Measurements from ENCODE around the gene UTY. TPM values are rescaled to one million over a fixed set of nuclear protein-coding genes. Genes with fewer than 3 reads are reported as not detected.

The UTY gene
- total and polyA plus RNA-seq, 2 experiments from 2014 or later = 15.7 to 36.3 TPM

- no peaks in the 10 kb centered on the region for H3K9me3 Mint-ChIP-seq
- peaks cover 3% of the 10 kb centered on the region for H3K27me3 Mint-ChIP-seq (ENCODE audit: insufficient read depth, low read depth, poor library complexity)
- Histone ChIP-seq H3K4me3 (no peak overlapping the region), H3K79me2 (replicated peaks; ENCODE audit: insufficient read depth) (peaks cover 64% of the 10 kb centered on the region), H3K9me2 (ENCODE audit: insufficient read depth) (no peaks in the 10 kb centered on the region), H4K20me1 (replicated peaks; ENCODE audit: insufficient read depth) (no peaks in the 10 kb centered on the region), H3F3A (replicated peaks; ENCODE audit: low read depth) (no peaks in the 10 kb centered on the region), H3K4me2 (no peak overlapping the region), H3K27me3 (ENCODE audit: insufficient read depth) (no peaks in the 10 kb centered on the region), H2AFZ (no peak overlapping the region), H3K27ac (ENCODE audit: low read depth) (no peak overlapping the region), H3K4me1 (ENCODE audit: insufficient read depth) (peaks cover 4% of the 10 kb centered on the region; the same call in 1 of the 2 replicates), H3K36me3 (ENCODE audit: insufficient read depth) (no peaks in the 10 kb centered on the region)
- ATAC-seq (no peak), DNase-seq (ENCODE audit: low spot score) (no peak)
- TF ChIP-seq ETS1 (IDR thresholded peaks at IDR 0.05) = no peak
- no peak for TF ChIP-seq NANOG (IDR thresholded peaks at IDR 0.05; ENCODE audit: borderline replicate concordance)
- TF ChIP-seq EZH2phosphoT487 (IDR thresholded peaks at IDR 0.05; ENCODE audit: unreplicated experiment) = no peak
- no peak for TF ChIP-seq REST (IDR thresholded peaks at IDR 0.05; ENCODE audit: unreplicated experiment)
- no peak for TF ChIP-seq EZH2 (IDR thresholded peaks at IDR 0.05; ENCODE audit: low read depth, unreplicated experiment)
- TF ChIP-seq CTCF (conservative IDR thresholded peaks at IDR 0.05; ENCODE audit: low read depth in 2 of 2) = no peak
- TF ChIP-seq, protein P1, sequence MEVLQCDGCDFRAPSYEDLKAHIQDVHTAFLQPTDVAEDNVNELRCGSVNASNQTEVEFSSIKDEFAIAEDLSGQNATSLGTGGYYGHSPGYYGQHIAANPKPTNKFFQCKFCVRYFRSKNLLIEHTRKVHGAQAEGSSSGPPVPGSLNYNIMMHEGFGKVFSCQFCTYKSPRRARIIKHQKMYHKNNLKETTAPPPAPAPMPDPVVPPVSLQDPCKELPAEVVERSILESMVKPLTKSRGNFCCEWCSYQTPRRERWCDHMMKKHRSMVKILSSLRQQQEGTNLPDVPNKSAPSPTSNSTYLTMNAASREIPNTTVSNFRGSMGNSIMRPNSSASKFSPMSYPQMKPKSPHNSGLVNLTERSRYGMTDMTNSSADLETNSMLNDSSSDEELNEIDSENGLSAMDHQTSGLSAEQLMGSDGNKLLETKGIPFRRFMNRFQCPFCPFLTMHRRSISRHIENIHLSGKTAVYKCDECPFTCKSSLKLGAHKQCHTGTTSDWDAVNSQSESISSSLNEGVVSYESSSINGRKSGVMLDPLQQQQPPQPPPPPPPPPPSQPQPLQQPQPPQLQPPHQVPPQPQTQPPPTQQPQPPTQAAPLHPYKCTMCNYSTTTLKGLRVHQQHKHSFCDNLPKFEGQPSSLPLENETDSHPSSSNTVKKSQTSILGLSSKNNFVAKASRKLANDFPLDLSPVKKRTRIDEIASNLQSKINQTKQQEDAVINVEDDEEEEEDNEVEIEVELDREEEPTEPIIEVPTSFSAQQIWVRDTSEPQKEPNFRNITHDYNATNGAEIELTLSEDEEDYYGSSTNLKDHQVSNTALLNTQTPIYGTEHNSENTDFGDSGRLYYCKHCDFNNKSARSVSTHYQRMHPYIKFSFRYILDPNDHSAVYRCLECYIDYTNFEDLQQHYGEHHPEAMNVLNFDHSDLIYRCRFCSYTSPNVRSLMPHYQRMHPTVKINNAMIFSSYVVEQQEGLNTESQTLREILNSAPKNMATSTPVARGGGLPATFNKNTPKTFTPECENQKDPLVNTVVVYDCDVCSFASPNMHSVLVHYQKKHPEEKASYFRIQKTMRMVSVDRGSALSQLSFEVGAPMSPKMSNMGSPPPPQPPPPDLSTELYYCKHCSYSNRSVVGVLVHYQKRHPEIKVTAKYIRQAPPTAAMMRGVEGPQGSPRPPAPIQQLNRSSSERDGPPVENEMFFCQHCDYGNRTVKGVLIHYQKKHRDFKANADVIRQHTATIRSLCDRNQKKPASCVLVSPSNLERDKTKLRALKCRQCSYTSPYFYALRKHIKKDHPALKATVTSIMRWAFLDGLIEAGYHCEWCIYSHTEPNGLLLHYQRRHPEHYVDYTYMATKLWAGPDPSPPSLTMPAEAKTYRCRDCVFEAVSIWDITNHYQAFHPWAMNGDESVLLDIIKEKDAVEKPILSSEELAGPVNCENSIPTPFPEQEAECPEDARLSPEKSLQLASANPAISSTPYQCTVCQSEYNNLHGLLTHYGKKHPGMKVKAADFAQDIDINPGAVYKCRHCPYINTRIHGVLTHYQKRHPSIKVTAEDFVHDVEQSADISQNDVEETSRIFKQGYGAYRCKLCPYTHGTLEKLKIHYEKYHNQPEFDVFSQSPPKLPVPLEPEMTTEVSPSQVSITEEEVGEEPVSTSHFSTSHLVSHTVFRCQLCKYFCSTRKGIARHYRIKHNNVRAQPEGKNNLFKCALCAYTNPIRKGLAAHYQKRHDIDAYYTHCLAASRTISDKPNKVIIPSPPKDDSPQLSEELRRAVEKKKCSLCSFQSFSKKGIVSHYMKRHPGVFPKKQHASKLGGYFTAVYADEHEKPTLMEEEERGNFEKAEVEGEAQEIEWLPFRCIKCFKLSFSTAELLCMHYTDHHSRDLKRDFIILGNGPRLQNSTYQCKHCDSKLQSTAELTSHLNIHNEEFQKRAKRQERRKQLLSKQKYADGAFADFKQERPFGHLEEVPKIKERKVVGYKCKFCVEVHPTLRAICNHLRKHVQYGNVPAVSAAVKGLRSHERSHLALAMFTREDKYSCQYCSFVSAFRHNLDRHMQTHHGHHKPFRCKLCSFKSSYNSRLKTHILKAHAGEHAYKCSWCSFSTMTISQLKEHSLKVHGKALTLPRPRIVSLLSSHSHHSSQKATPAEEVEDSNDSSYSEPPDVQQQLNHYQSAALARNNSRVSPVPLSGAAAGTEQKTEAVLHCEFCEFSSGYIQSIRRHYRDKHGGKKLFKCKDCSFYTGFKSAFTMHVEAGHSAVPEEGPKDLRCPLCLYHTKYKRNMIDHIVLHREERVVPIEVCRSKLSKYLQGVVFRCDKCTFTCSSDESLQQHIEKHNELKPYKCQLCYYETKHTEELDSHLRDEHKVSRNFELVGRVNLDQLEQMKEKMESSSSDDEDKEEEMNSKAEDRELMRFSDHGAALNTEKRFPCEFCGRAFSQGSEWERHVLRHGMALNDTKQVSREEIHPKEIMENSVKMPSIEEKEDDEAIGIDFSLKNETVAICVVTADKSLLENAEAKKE (CRISPR knock-in tag; IDR thresholded peaks at IDR 0.05) = no peak
- no peak for TF ChIP-seq POLR2AphosphoS5 (IDR thresholded peaks at IDR 0.05; ENCODE audit: low read depth)
- TF ChIP-seq STAT1 (IDR thresholded peaks at IDR 0.05; ENCODE audit: unreplicated experiment) = no peak
- TF ChIP-seq ZNF331 (CRISPR knock-in tag; IDR thresholded peaks at IDR 0.05; ENCODE audit: low read depth) = no peak
- TF ChIP-seq JUNB (IDR thresholded peaks at IDR 0.05; ENCODE audit: unreplicated experiment) = no peak
- no peak for TF ChIP-seq ZNF114 (CRISPR knock-in tag; IDR thresholded peaks at IDR 0.05)
- no peak for TF ChIP-seq CREB1 (CRISPR knock-in tag; IDR thresholded peaks at IDR 0.05; ENCODE audit: low read depth)
- peaks cover 18% of the 10 kb centered on the region; the same call in 2 of the 3 replicates for H3K4me1 Mint-ChIP-seq
- H3K36me3 Mint-ChIP-seq (ENCODE audit: low read depth) = no peaks in the 10 kb centered on the region; the same call in 2 of the 3 replicates
- no peak overlapping the region for H3K4me3 Mint-ChIP-seq
- H3K27ac Mint-ChIP-seq = no peak overlapping the region
Observed at GRCh38 chrY:13416869-13417661, 62.8 kb downstream of the UTY start.

Measured in GM23338 (cell line).